ENCODE data around the gene ADAMTS17.

Gene ADAMTS17

DNA sequence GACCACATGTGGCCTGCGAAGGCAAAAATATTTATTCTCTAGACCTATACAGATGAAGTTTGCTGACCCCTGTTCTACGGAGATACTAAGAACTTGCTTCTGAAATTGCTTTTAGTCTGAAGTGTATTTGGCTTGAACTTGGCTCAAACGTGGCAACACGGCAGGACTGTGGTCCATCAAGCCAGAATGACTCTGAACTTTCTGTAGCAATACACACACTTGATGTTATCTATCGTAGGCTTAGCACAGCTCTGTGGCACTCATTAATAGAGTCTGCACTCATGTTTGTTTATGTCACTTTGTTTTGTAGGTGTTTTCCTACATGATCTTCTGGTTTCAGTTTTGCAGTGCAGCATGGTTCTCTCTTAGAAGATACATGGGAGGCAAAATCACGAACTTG lies 298.1 kb downstream of the ADAMTS17 start:
- no peak for DNase-seq (ENCODE audit: low spot score)

GRCh38 chr15:100043068-100043641 lies 298.6 kb downstream of the ADAMTS17 start:
- no peak for DNase-seq (ENCODE audit: low spot score)

GRCh38 chr15:100042558-100042957 lies 299.2 kb downstream of the ADAMTS17 start:
- no peak for DNase-seq (ENCODE audit: low spot score)

- DNase-seq (ENCODE audit: low spot score), result no peak
Measured at GRCh38 chr15:100041127-100041828, 300.5 kb downstream of the ADAMTS17 start.

DNA sequence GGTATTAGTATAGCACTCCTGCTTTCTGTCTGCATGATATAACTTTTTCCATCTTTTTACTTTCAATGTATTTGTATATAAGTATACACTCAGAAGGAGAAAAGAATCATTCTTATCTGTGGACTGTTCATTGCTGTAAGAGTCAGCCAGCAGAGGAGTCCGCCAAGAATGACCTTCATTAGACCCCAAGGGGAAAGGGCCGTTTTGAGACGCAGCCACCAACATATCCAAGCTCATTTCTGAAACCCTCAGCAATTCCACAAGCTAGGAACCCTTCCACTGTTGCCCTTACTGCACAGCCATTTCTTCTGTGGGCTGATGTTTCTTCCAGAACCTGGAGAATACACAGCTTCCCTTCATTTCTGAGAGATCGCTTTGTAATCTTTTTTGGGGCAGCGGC lies 301.8 kb downstream of the ADAMTS17 start:
- DNase-seq (ENCODE audit: low spot score), result no peak

GRCh38 chr15:100038736-100039135 lies 303.0 kb downstream of the ADAMTS17 start:
- DNase-seq (ENCODE audit: low spot score), result no peak

DNA sequence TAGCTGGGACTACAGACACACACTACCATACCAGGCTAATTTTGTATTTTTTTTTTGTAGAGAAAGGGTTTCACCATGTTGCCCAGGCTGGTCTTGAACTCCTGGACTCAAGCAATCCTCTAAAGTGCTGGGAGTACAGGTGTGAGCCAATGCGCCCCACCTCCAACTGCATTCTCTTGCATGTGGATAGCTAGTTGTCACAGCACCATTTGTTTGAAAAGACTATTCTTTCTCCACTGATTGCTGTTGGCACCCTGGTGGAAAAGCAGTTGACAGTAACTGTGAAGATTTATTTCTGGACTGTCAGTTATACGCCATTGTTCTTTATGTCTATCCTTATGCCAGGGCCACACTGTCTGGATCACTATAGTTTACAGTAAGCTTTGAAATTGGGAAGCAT lies 303.9 kb downstream of the ADAMTS17 start:
- DNase-seq (ENCODE audit: low spot score), result no peak

GRCh38 chr15:100036015-100036414 lies 305.8 kb downstream of the ADAMTS17 start:
- DNase-seq (ENCODE audit: low spot score), result no peak

DNA sequence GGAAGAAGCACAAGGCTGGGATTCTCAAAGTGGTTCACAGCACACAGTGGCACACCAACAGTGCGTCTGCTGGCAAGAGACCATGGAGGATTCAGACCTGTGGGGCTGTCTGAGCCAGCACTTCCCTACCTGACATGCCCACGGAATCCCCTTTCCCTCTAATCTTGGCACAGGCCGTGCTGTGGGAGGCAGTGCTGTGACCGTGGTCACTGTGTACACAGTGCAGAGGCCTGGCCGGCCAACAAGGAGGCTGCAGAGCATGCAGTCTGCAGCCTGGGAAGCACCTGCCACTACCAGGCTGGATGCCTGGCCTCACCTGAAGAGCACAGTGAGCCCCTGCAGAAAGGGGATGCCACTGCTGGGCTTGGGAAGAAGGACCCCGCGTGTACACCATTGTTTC lies 307.6 kb downstream of the ADAMTS17 start:
- DNase-seq (ENCODE audit: low spot score), result no peak

GRCh38 chr15:100033140-100033857 lies 308.5 kb downstream of the ADAMTS17 start:
- DNase-seq (ENCODE audit: low spot score), result no peak

DNA sequence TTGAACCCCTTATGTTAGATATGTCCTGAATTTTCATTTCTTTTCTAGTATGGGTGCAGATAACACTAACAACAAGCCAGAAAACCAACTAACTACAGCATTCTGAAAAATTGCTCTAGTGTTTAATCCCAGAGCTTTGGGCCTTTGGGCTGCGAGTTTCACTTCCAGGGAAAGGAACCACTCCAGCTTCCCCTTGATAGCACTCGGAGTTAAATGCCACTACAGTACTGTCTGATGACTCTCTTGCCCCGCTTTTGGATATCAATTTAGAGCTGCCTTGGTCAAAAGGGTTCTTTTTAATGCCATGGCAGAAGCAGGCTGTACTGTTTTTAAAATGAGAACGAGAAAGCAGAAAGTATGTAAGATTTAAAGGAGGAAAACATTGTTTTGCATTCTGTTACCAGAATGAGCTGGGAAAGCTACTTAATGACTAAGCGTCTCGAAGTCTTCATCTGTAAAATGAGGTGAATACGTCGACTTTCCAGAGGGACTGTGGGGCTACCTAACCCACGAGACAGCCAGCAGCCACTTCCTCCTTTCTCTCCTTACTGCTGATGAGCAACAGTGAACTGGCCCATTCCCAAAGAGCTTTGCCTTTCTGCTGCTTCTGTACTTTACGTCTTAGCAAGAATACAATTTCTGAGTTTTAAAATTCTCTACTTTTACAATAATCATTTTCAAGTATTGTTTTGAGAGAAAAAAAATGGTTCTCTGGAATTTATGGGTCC lies 309.3 kb downstream of the ADAMTS17 start:
- no peak for DNase-seq (ENCODE audit: low spot score)

DNA sequence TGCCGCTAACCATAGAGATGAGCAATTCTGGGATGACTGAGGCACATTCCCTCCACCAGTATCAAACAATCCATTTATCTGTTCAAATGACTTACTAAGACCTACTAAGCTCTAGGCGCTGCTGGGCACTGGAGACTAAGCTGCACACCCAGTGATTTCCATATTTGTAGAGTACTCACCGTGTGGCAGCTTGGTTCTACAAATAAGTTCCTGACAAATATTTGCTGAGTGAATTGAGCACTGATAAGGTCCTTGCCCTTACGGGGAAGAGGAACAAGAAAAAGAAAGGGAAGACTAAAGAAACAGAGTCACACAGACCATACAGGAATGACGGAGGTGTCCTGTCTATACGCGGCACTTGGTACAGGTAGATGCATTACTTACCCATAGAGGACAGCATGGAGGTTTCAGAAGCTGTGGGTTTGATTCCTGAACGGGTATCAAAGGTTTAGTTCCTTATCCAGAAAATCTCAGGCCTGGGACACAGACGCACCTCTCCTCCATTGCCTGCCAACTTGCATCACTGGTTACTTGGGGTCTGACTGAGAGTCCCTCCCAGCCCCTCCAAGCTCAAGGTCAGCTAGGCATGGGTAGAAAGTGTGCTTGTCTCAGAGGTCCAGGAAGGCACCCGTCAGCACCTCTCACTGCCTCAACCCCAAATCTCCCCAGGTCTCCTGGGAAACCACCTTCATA lies 310.0 kb downstream of the ADAMTS17 start:
- no peak for DNase-seq (ENCODE audit: low spot score)

DNA sequence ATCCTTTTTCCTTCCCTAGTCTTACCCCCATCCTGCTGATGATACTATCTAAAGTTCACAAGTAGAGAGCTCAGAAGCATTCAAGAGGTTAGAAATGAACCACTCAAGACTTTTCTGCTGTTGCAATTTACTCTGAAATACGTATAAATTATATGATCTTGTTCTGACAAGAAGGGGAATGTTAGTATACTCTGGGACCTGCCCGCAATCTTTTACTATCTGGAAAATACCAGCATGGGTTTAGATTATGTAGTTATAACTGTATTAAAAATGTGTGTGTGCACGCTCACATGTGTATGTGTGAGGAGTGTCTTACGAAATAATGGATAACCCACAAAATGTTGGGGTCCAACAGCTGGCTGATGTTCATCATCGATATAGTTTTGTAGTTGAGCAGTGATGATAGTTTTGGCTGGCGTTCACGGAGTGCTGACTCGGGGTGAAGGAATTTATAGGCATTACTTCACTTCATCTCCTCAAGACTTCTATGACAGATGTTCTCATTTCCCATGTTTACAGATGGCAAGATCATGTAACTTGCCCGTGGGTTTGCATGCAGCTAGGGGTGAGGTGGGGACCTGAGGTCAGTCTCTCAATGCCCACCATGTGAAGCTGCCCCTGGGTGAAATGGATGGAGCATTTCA lies 311.1 kb downstream of the ADAMTS17 start:
- DNase-seq (ENCODE audit: low spot score), result no peak

- DNase-seq (ENCODE audit: low spot score), result no peak
Measured at GRCh38 chr15:100029868-100030479, 311.8 kb downstream of the ADAMTS17 start.

DNA sequence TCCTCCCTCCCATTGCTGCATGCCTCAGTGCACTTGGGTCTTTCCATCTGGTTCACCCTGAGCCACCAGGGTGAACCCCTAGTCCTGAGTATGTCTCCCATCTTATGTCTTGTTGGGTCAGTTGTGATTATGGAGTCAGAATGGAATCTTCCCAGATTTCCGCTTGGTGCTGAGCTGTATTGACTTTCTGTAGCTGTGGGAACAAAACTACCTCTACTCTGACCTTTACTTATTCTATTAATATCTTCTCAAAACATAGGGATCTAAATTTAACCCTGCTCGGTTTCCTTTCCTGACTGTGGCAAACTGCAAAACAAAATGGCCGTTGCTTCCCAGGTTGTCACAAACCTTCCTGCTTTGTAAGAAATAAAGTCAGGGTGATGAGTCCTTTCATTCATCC lies 312.7 kb downstream of the ADAMTS17 start:
- DNase-seq (ENCODE audit: low spot score), result no peak

DNA sequence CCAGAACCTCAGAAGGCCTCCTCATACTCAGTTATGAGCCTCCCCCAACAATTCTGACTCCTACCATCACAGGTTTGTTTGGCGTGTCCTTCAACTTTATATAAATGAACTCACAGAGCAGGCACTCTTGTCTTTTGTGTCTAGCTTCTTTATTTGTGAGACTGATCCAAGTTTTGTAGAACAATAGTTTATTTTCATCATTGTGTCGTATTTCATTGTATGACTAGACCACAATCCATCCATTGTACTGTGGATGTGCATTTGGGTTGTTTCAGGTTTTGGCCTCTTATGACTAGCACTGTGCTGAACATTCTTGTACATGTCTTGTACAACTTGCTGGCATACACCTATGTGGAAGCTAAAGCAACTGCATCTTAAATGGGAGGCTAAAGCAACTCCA lies 315.7 kb downstream of the ADAMTS17 start:
- DNase-seq (ENCODE audit: low spot score), result no peak

DNA sequence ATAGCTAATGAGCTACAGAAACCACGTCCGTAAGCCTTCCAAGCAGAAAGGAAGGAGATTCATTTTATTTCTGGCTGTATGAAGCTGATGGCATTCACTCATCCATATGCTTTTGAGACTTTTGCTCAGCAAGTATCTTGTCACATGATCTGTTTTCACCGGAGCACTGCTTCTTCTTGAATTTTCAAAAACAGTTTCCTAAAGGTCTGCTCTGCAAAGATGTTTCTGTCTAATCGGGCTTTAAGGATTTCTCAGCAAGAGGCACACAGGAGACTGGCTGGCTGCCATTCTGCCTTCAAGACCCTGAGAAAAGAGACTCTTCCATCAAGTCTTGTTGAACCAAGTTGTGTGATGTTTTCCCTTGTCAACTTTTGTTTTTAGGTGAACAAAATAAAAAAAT lies 319.0 kb downstream of the ADAMTS17 start:
- no peak for DNase-seq (ENCODE audit: low spot score)

DNA sequence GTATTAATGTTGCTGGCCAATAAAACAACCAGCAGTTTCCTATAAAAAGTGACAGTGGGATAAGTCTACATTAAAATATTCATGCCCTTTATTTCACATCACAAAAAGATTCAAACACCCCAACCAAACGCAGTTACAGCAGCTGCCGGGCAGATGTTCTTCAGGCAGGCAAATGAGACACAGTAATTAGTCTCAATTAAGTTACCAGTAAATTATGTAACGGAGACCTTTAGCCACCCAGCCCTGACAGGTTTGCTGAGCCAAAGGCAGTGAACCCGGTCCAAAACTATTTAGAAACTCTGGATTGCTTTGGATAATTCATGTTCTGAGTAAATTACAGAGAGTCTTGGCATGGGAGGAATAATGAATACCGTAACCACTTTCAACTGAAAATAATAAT lies 319.4 kb downstream of the ADAMTS17 start:
- DNase-seq (ENCODE audit: low spot score), result no peak

DNA sequence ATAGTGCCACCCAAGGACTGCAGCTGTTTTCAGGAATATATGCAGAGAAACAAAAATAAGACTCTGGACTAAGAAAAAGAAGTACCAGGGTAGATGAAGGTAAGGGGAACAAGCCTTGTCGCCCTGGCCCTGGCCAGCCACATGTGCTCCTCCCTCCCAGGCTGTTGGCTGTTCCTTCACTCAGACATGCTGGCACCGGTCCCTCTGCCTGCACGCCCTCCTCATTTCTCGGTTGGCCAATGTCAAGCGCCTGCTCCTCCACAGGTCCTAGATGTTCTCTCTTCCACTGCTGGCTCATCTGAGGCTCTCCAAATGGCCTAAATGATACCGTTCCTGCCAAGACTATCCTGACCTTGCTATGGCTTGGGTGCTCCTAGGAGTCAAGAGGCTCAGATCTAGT lies 320.1 kb downstream of the ADAMTS17 start:
- DNase-seq (ENCODE audit: low spot score), result no peak

- DNase-seq (ENCODE audit: low spot score), result no peak
Measured at GRCh38 chr15:100020614-100021013, 321.2 kb downstream of the ADAMTS17 start.

GRCh38 chr15:100020189-100020588 lies 321.6 kb downstream of the ADAMTS17 start:
- DNase-seq (ENCODE audit: low spot score), result no peak
